LHCN-M2 (cell line): ENCODE measurements around the gene TXNRD1. TPM values are rescaled to one million over a fixed set of nuclear protein-coding genes. Genes with fewer than 3 reads are reported as not detected.

Experiments
- DNase-seq: peaks from one replicate; pipeline ENCODE4 v3.0.0-alpha.2; 2012; ENCODE audit warnings: low read depth
- total RNA-seq: library from RNA; depleted of rRNA; stranded (reverse); fragments of >200 nt; gene quantifications from 2 replicates; pipeline ENCODE4 v1.2.3, GENCODE V29; 2014

TXNRD1 gene
- total RNA-seq, 1 experiment from 2014 or later = 120 TPM

DNA sequence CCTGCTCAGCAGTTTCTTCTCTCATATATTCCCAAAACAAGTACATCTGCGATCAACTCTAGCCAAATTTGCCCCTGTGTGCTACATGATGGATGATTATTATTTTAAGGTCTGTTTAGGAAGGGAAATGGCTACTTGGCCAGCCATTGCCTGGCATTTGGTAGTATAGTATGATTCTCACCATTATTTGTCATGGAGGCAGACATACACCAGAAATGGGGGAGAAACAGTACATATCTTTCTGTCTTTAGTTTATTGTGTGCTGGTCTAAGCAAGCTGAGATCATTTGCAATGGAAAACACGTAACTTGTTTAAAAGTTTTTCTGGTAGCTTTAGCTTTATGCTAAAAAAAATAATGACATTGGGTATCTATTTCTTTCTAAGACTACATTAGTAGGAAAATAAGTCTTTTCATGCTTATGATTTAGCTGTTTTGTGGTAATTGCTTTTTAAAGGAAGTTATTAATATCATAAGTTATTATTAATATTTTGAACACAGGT is 133.5 kb downstream of the TXNRD1 start:
- DNase-seq = no peak

DNA sequence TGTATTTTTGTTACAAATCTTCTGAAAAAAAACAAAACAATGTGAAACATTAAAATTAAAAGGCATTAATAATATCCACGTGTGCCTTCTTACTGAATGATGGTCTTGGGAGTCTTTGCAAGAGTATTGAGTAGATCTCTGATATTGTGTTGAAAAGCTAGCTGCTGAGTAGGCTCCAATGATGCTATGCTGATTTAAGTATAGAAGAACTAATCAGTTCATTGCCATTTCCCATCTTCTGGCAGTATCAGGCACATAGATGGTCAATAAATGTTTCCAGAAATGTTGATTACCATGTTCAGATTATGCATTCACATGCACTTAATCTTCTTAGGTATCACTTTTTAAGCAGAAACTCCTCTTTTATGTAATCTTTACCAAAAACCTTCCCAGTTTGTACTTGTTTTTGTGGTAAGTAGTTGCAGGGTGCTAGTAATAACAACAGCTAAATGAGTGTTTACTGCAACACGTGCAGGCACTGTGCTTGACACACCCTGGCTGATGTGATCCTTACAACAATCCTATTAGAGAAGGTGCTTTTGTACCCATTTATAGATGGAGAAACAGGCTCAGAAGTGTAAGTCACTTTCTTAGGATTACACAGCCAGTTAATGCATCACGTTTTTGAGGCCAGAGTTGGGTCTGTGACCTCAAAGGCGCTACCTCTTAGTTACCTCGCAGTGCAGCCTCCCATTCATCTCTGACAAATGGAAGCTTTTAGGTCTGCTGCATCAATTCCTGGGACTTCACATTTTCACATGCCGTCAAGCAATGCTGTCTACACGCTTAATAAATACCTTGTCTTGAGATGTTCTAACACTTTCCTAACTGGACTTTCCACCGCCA is 134.9 kb downstream of the TXNRD1 start:
- DNase-seq = no peak

DNA sequence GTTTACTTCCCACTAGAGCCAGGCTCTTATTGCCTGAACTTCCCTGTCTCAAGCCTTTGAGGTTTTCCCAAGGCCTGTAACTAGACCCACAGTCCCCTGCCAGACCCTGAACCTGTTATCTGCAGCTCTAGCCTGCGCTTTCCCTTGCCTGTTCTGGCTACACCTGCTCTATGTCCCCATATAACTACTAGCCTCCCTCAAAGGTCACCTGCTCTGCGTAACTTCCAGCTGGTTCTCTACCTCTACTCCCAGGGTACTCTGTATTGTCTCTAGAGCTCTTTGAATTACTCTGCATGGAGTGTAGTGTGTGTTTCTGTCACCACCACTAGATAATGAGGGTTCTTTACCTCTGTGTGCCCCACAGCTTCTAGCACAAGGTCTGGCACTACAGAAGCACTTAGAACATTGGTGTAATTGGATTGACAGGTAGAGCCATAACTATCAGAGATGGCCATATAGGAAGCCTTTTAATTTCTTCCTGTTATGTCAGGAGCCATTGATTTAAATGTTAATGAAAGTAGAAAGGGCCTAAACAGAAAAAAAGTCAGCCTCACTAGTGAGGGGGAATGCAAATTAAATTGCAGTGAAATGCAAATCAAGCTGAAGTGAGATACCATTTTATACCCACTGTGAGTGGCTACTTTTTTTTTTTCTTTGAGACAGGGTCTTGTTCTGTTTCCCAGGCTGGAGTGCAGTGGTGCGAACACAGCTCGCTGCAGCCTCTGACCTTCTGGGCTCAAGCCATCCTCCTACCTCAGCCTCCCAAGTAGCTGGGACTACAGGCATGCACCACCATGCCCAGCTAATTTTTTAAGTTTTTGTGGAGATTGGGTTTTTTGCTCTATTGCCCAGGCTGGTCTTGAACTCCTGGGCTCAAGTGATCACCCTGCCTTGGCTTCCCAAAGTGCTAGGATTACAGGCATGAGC is 135.7 kb downstream of the TXNRD1 start:
- DNase-seq = no peak

DNA sequence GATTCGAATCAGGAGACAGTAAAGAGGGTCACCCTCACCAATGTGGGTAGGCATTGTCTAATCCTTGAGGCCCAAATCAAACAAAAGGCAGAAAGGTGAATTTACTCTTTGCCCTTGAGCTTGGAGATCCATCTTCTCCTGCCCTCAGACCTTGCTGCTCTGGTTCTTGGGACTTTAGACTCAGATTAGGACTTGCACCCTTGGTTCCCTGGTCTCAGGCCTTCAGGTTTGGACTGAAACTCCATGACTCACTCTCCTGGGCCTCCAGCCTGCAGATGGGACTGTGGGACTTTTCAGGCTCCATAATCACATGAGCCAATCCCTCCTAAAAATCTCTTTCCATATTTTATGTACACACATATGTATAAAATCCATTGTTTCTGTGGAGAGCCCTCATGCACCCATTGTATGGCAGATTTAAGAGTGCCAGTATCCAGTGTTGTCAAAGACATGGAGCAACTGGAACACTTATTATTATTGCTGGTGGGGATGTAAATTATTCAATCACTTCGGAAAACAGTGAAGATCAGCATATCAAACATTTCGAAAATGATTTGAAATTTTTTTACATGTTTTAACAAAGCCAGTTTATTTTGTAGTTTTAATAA is 136.6 kb downstream of the TXNRD1 start:
- no peak for DNase-seq

DNA sequence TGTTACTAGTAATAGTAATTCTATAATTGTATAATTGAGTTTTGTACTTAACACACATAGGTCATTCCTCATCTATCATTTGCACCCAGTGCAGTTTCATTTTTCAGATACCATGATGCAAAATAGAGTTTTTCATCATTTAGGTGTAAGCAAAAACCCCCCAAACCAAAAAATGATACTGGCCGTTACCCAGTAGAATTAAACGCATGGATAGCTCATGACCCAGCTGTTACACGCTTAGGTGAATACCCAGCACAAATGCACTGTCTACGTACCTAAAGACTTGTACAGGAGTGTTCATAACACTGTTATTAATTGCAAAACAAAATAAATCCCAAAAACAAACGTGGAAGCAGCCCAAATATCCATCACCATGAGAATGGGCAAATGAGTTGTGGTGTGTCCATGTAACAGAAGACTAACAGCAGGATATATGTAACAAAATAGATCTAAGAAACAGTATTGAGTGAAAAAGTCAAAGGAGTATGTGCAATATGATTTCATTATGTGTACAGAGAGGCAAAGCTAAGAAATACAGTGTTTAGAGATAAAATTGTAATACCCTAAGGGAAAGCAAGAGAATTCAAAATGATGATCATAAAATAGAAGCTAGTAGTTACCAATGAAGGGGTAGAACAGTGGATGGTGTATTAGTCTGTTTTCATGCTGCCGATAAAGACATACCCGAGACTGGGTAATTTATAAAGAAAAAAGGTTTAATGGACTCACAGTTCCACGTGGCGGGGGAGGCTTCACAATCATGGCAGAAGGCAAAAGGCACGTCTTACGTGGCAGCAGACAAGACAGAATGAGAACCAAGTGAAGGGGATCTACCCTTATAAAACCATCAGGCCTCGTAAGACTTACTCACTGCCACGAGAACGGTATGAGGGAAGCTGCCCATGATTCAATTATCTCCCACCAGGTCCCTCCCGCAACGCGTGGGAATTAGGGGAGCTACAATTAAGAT is 137.7 kb downstream of the TXNRD1 start:
- DNase-seq = no peak

DNA sequence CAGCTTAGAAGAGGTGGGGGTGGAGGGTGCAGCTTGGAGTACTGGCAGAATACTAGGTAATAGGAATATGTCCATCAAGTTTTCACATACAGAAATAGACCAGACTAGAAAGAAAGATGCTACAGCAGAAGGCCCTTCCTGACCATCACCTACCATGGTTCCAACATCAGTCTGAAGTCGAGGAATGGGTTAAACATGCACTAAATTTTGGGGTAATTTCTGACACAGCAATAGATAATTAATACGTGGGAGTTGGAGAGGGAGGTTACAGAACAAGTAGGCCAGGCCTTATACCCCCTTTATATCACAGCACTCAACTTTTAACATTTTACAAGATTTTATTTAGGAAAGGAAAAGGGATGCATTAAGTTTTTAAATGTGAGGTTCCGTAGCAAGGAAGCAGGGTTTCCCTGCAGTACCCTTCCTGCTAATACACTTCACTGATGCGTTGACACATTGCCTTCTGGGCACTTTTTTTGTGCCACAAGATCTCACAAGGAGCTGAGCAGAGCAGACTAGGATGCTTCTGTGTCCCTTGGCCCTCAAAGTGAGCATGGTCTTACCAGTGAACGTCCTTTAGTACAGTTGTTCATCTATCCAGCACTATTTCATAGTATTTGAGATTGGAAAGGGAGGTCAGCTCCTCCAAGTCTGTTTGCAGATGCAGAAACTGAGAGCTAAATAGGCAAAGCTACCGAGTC is 138.7 kb downstream of the TXNRD1 start:
- no peak for DNase-seq

DNA sequence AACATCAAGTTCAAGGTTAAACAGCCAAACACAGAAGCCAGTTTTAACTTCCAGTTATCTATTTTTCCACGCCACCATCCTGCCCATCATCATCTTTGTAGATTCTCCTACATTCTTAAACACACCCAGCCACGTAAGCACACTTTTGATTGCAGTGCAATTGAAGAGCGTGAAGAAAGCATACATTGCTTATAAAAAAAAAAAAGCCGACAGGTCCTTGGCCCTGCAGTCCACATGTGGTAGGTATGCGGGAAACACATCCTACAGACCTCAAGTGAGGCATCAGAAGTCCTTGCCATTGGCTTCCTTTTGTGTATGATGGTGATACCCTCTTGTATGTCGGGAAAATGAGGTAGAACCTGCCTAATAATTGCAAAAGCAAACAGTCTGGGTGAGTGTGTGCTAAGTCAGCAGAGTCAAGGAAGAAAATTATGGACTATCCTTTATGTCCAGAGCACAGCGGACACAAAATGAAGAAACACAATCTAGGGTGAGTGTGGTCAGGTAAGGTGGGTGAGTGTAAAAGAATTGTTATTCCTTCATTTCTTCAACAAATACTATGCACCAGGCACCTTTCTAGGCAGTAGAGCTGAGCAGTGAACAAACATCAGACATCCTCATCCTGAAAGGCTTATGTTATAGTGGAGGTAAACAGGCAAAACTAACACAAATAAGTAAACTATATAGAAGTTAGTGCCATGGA is 139.4 kb downstream of the TXNRD1 start:
- no peak for DNase-seq

DNA sequence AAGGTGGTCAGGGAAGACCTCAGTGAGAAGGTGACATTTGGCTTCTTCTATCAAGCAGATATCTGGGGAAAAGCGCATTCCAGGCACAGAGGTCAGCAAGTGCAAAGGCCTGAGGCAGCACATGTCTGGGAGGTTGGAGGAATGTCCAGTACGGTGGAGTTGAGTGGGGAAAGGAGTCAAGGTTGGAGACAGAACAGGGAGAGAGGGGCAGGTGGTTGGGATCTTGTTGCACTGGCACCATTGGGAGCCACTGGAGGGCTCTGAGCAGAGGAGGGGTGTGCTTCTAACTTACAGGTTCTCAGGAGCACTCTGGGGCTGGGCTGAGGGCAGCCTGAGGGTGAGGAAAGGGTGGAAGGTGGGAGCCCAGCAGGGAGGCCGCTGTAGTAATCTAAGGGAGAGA is 140.1 kb downstream of the TXNRD1 start:
- no peak for DNase-seq

DNA sequence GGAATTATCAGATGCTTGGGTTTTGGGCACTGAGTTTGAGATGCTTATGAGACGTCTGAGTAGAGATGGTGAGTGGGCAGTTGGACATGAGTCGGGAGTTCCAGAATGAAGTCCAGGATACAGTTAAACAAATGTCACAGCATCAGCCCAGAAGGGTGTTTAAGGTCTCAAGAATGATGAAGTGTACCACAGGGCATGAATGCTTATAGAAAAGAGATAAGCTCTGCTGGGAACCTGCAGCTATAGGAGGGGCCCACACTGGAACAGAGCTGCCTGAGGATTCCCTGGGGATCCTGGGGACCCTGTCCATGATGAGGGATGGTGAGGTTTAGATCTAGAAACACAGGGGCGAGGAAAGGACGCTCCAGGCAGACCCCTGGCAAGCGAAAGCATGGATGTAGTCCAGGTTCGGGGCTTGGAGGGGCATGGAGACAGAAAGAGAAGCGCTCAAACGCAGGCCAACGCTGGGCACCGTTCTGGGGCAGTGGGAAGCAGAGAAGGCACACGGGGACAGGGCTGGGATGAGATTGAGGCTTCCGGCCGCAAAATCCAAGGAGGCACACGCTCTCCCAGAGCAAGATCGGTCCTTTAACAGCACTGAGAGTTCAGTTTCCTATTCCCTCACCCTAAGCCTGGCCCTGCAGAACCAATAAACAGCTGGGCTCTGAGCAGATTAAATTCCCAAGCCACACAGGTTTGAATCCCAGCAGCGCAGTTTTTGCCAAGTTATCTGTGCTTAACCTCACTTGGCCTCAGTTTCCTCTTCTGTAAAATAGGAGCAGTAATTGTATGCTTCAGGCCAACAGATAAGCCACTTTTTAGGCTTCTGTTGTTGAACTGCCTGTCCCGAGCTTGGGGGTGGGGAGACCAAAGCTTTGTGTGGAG is 140.9 kb downstream of the TXNRD1 start:
- DNase-seq = no peak

DNA sequence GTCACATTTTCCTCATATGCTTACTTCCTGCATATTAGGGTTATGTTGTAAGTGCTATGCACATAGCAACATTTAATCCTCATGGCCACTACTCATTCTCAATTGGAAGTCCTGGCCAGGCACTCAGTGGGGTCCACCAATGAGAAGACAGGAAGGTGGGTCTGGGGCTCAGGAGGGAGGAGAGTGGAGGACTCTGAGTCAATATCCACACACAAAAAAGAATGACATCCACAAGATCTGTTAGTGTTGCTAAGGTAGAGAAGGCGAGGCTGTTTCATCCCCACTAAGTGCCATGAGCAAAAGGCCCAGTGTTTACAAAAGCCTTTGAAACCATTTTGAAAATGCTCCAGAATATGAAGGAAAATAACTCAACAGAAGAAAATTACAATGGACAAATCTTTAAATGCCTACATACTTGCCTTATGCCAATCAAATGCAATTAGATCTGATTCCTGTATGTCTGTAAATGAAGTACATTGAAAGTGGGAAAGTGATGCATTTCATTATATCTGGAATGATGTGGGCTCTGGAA is 141.9 kb downstream of the TXNRD1 start:
- DNase-seq = peak; percentile 28

DNA sequence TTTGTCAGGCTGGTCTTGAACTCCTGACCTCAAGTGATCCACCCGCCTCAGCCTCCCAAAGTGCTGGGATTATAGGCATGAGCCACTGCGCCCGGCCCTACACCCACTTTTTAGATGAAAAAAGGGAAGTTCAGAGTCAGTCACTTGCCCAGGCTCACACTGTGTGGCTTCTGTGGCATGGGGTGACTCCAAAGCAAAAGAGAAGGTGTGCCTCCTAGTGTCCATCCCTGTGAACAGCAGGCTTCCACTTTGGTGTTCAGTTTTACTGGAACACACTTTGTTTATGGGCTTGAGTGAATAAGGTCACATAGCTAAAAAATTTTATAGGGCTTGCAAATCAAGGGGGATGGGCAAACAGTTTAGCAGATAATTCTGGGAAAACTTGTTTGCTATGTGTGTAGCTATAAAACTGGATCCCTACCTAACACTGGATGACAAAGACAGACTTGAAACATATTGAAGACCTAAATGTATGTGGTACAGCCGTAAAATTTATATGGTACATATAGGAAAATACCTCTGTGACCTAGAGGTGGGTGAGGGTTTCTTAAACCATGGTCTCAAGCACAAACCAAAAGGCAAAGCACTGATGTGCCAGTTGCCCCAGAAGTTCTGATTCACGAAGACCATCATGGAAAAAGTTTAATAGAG is 142.9 kb downstream of the TXNRD1 start:
- peak; percentile 58 for DNase-seq

DNA sequence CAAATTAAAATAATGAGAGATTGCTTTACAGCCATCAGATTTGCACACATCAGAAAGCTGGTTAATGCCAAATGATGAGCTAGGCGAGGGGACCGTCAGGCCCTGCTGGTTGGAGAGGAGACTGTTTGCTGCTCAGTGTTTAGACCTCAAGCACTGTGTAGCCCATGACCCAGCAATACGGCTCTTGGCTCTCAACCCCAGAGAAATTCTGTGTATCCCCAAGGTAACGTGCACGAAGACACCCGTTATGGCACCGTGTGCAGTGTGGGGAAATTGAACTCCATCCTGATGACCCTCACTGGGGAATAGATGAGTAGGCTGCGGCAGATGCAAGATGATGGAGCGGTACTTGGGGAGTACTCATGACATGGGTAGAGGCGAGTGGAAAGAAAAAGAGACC is 143.6 kb downstream of the TXNRD1 start:
- no peak for DNase-seq

DNA sequence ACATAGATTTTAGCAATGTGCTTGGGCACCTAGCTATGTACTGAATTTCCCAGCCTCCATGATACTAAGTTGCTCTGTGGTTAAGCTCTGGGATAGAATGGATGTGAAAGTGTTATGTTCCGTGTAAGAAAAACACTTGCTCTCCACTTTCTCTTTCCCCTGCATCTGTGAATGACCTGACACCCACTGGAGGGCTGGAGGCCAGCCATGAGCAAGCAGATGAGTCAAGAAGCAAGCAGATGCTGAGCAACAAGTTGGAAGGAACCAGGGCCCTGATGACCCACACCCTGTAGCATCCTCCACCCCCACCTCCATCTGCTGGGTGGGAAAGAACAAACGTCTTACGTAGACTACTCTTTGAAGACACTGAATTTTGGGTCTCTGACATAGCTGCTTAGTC is 144.6 kb downstream of the TXNRD1 start:
- DNase-seq = peak; percentile 25

DNA sequence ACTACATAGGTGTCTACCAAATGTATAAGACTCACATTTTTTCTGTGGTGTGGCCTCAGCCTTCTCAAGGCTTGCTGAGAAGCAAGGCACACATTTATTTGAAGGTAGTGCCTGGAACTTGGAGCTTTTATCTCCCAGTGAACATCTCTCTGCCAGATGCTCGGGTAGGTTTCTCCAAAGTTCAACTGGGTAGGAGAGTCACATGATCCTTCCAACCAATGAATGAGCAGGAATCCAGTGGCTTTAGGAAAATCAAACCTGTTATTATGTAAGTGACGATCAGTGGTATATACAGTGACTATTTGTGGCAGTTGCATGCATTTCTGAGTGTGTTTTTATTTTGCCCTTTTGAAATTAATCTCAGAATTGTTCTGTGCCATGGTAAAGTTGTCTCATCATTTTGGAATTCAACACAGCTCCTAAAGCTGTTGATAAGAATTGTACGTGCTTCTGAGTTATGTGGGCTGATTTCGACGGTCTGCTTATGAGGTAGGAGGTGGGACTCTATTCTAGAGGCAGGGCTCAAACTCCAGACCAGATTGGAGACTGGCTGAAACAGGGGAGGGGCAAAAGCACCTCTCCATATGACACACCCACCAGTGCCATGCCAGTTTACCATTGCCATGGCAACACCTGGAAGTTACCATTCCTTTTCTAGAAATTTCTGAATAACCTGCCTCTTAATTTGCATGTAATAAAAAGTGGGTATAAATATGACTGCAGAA is 145.6 kb downstream of the TXNRD1 start:
- no peak for DNase-seq

DNA sequence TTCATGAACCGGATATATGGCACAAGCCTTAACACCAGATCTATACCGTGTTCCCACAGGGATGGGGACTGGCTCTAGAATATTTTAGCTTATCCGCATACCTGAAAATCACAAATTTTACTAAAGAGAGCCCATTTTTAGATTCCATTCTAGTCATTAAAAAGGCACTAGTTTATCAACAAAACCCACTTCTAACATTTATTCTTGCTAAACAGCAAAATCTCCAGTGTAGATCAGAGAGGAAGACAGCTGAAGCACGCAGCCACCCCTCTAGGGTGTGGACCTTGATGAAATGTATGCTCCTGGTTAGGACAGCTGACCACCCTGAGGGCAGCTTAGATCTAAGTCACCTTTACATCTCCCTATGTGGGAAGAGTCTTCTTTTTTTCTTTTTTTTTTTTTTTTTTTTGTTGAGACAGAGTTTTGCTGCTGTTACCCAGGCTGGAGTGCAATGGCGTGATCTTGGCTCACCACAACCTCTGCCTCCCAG is 150.4 kb downstream of the TXNRD1 start:
- DNase-seq = no peak

DNA sequence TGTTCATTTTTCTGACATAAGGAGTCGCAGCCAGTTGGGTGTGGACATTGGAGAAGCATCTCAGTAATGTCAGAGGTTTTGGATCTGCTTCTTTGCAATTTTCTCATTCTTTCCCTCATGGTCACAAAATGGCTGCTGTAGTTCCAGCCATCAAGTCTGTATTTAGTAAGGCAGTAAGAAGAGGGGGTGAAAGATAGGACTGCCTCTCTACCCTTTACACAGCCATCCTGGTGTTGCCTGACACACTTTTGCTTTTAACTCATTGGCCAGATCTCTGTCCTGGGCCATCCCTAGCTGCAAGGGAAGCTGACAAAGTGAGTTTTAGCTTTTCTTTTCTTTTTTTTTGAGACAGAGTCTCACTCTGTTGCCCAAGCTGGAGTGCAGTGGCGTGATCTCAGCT is 154.1 kb downstream of the TXNRD1 start:
- DNase-seq = no peak
